Thoracic aorta (tissue), 2 donors: ENCODE data around the gene TSPAN14. TPM values are rescaled to one million over a fixed set of nuclear protein-coding genes. Genes with fewer than 3 reads are reported as not detected.
"Not testable (repeated sequence)": the region's sequence is repeated elsewhere in the genome, so short reads cannot be mapped to it uniquely, and the experiment has no call there.

ENCODE experiments used
- ATAC-seq: fragments of 150-250 bp; one replicate; pipeline ENCODE4 v1.8.0; 2017; ENCODE audit warnings: low read depth; ENCODE audit not compliant: insufficient number of reproducible peaks, low FRiP score
- DNase-seq: peaks from one replicate; pipeline ENCODE4 v3.0.0-alpha.2; 2020; ENCODE audit warnings: low spot score
- H3K27ac ChIP-seq, 2 donors: fragments of 200-600 bp; sonication (generic); 1 replicate in 1 of 2; 2 replicates in 1 of 2; pipeline ENCODE4 v1.5.1; 2016; ENCODE audit warnings: mild to moderate bottlenecking in 2 of 2, moderate library complexity in 2 of 2
- H3K27me3 ChIP-seq: fragments of 200-600 bp; sonication (generic); replicated peaks from 2 replicates; pipeline ENCODE4 v1.6.0; 2016; ENCODE audit warnings: mild to moderate bottlenecking; ENCODE audit not compliant: insufficient read depth
- H3K36me3 ChIP-seq: fragments of 200-600 bp; sonication (generic); one replicate; pipeline ENCODE4 v1.5.1; 2016
- H3K4me1 ChIP-seq, 2 donors: fragments of 200-600 bp; sonication (generic); 1 replicate in 1 of 2; 2 replicates in 1 of 2; pipeline versions ENCODE4 v1.5.1 to v1.6.0; 2016; ENCODE audit warnings: low read depth in 2 of 2, mild to moderate bottlenecking in 1 of 2; ENCODE audit not compliant: control insufficient read depth in 1 of 2
- H3K4me3 ChIP-seq: fragments of 200-600 bp; sonication (generic); 2 replicates; pipeline ENCODE4 v1.5.1; 2016; ENCODE audit warnings: mild to moderate bottlenecking
- H3K9me3 ChIP-seq: fragments of 200-600 bp; sonication (generic); 2 replicates; pipeline ENCODE4 v1.5.1; 2016
- CTCF ChIP-seq: fragments of 200-600 bp; sonication (generic); IDR thresholded peaks from one replicate; pipeline ENCODE4 v1.5.1; 2019; ENCODE audit warnings: antibody characterized with exemption
- total RNA-seq, 2 donors: library from RNA; depleted of rRNA; stranded (reverse); fragments of >200 nt; gene quantifications; one replicate each; pipeline versions ENCODE4 v1.1.0 to v1.2.3, GENCODE V29; 2016

The TSPAN14 gene
- total RNA-seq, 2 donors from 2014 or later, result 38.2 to 40.1 TPM

GRCh38 chr10:80540618-80540980 lies 86.5 kb downstream of the TSPAN14 start:
- DNase-seq, result no peak
- no peak for TF ChIP-seq CTCF

GRCh38 chr10:80540981-80541750 lies 87.1 kb downstream of the TSPAN14 start:
- DNase-seq (no peak), ATAC-seq (no peak)
- H3K4me1 ChIP-seq, result no peaks in the 10 kb centered on the region
- no peak for TF ChIP-seq CTCF
- no peaks in the 10 kb centered on the region for H3K9me3 ChIP-seq
- H3K27ac ChIP-seq, result no peak overlapping the region
- no peaks in the 10 kb centered on the region for H3K36me3 ChIP-seq
- no peaks in the 10 kb centered on the region for H3K27me3 ChIP-seq
- no peak overlapping the region for H3K4me3 ChIP-seq

More at GRCh38 chr10:80540618-80540980, 86.5 kb downstream of the TSPAN14 start:
- Histone ChIP-seq H3K4me1 (no peaks in the 10 kb centered on the region), H3K36me3 (no peaks in the 10 kb centered on the region), H3K4me3 (no peak overlapping the region), H3K9me3 (no peaks in the 10 kb centered on the region), H3K27ac (no peak overlapping the region), H3K27me3 (no peaks in the 10 kb centered on the region)
- ATAC-seq, result no peak

- DNase-seq (no peak), ATAC-seq (no peak)
- H3K27ac ChIP-seq, result no peak overlapping the region
- no peak overlapping the region for H3K4me3 ChIP-seq
- H3K36me3 ChIP-seq, result no peaks in the 10 kb centered on the region
- TF ChIP-seq CTCF, result no peak
- no peaks in the 10 kb centered on the region for H3K27me3 ChIP-seq
- no peaks in the 10 kb centered on the region for H3K4me1 ChIP-seq
- H3K9me3 ChIP-seq, result no peaks in the 10 kb centered on the region
Measured at GRCh38 chr10:80542053-80542452, 87.9 kb downstream of the TSPAN14 start.

GRCh38 chr10:80542652-80543318 lies 88.7 kb downstream of the TSPAN14 start:
- no peaks in the 10 kb centered on the region for H3K36me3 ChIP-seq
- H3K27me3 ChIP-seq, result no peaks in the 10 kb centered on the region
- ATAC-seq (no peak), DNase-seq (no peak)
- no peak overlapping the region for H3K27ac ChIP-seq
- no peaks in the 10 kb centered on the region for H3K9me3 ChIP-seq
- no peak overlapping the region for H3K4me3 ChIP-seq
- no peak for TF ChIP-seq CTCF
- no peaks in the 10 kb centered on the region for H3K4me1 ChIP-seq

- H3K27ac ChIP-seq, H3K4me1 ChIP-seq, H3K9me3 ChIP-seq, DNase-seq, H3K27me3 ChIP-seq, H3K36me3 ChIP-seq, H3K4me3 ChIP-seq, ATAC-seq: not testable (repeated sequence)
Measured at GRCh38 chr10:80543319-80543672, 89.2 kb downstream of the TSPAN14 start.
